RWPE2 (cell line): ENCODE results near the gene MATCAP1.

ENCODE experiments used
- ATAC-seq: fragments of 200-7000 bp; cut with Tn5 transposase; 3 replicates; pipeline ENCODE4 v1.9.1; 2021; ENCODE audit warnings: low read depth
- DNase-seq: peaks from one replicate; pipeline ENCODE4 v3.0.0-alpha.2; 2020; ENCODE audit warnings: low spot score
- H3K27ac ChIP-seq: fragments of 450-650 bp; 2 replicates; pipeline ENCODE4 v1.5.1; 2017; ENCODE audit warnings: mild to moderate bottlenecking; ENCODE audit not compliant: poor library complexity, severe bottlenecking
- H3K27me3 ChIP-seq: fragments of 250-450 bp; sonication (Bioruptor Pico); 2 replicates; pipeline ENCODE4 v1.5.1; 2021; ENCODE audit warnings: mild to moderate bottlenecking, moderate library complexity; ENCODE audit not compliant: insufficient read depth, poor library complexity, severe bottlenecking
- H3K36me3 ChIP-seq: fragments of 250-450 bp; sonication (Bioruptor Pico); 2 replicates; pipeline ENCODE4 v1.5.1; 2020; ENCODE audit warnings: low read depth, mild to moderate bottlenecking, moderate library complexity
- H3K4me1 ChIP-seq: fragments of 250-450 bp; sonication (Bioruptor Pico); 2 replicates; pipeline ENCODE4 v1.5.1; 2021; ENCODE audit warnings: mild to moderate bottlenecking, moderate library complexity; ENCODE audit not compliant: insufficient read depth, poor library complexity, severe bottlenecking
- H3K4me3 ChIP-seq: fragments of 250-450 bp; sonication (Bioruptor Pico); 2 replicates; pipeline ENCODE4 v1.5.1; 2021; ENCODE audit warnings: mild to moderate bottlenecking, moderate library complexity; ENCODE audit not compliant: severe bottlenecking
- H3K9me3 ChIP-seq: fragments of 250-450 bp; sonication (Bioruptor Pico); 2 replicates; pipeline ENCODE4 v1.5.1; 2021; ENCODE audit warnings: mild to moderate bottlenecking, moderate library complexity; ENCODE audit not compliant: severe bottlenecking
- TF ChIP-seq, protein P1 (sequence below): fragments of 450-650 bp; IDR thresholded peaks from one replicate; pipeline ENCODE4 v1.5.1; 2017; ENCODE audit warnings: mild to moderate bottlenecking, moderate library complexity; ENCODE audit not compliant: poor library complexity, severe bottlenecking

MATCAP1 gene

GRCh38 chr16:67155295-67156142 is 28.2 kb downstream of the MATCAP1 start:
- Histone ChIP-seq H3K27ac (no peak overlapping the region), H3K4me3 (no peak overlapping the region), H3K36me3 (no peaks in the 10 kb centered on the region), H3K9me3 (no peaks in the 10 kb centered on the region), H3K4me1 (no peaks in the 10 kb centered on the region), H3K27me3 (no peaks in the 10 kb centered on the region)
- TF ChIP-seq, protein P1, sequence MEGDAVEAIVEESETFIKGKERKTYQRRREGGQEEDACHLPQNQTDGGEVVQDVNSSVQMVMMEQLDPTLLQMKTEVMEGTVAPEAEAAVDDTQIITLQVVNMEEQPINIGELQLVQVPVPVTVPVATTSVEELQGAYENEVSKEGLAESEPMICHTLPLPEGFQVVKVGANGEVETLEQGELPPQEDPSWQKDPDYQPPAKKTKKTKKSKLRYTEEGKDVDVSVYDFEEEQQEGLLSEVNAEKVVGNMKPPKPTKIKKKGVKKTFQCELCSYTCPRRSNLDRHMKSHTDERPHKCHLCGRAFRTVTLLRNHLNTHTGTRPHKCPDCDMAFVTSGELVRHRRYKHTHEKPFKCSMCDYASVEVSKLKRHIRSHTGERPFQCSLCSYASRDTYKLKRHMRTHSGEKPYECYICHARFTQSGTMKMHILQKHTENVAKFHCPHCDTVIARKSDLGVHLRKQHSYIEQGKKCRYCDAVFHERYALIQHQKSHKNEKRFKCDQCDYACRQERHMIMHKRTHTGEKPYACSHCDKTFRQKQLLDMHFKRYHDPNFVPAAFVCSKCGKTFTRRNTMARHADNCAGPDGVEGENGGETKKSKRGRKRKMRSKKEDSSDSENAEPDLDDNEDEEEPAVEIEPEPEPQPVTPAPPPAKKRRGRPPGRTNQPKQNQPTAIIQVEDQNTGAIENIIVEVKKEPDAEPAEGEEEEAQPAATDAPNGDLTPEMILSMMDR, result peak; percentile 98
- peak; percentile 59 for ATAC-seq
- peak; percentile 55 for DNase-seq

DNA sequence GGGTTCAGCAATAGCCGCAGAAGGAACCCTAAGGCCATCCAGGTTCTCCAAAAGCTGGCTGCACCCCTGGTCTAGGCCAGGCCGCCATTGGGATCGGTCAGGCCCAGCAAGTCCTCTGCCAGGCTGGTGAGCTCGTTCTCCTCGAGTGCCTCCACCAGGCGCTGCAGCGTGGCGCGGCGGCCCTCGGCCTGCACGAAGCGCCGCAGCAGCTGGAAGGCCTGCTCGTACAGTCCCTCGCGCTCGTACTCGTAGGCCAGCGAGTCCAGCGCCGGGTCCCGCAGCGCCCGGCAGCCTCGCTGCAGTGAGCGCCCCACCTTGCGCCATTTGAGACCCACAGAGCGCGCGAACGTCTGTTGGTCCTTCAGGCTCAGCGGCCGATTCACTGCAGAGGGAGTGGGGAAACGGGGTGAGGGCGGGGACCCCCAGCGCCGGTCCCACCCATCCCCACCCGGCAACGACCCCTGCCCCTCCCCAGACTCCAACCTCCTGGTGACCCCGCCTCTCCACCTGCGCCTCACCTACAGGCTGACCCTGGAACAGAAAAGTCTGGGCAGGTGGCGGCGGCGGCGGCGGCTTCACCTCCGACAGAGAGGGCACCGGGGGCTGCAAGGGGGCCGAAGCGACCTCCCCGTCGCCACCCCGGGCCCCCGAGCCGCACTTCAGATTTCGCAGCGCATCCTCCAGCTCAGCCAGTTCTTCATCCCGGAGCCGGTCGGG is 29.0 kb downstream of the MATCAP1 start:
- ATAC-seq, result no peak
- Histone ChIP-seq H3K4me1 (no peaks in the 10 kb centered on the region), H3K27me3 (no peaks in the 10 kb centered on the region), H3K27ac (no peak overlapping the region), H3K36me3 (no peaks in the 10 kb centered on the region), H3K9me3 (no peaks in the 10 kb centered on the region), H3K4me3 (no peak overlapping the region)
- TF ChIP-seq, protein P1, result no peak
- peak; percentile 64 for DNase-seq

- ATAC-seq (no peak), DNase-seq (peak; percentile 28)
- TF ChIP-seq, protein P1, result no peak
- Histone ChIP-seq H3K27me3 (no peaks in the 10 kb centered on the region), H3K4me1 (no peaks in the 10 kb centered on the region), H3K9me3 (no peaks in the 10 kb centered on the region), H3K27ac (peak overlapping the region; percentile 42), H3K4me3 (no peak overlapping the region), H3K36me3 (peaks cover 16% of the 10 kb centered on the region)
These were observed 32.2 kb downstream of the MATCAP1 start for GRCh38 chr16:67151431-67152097.

DNA sequence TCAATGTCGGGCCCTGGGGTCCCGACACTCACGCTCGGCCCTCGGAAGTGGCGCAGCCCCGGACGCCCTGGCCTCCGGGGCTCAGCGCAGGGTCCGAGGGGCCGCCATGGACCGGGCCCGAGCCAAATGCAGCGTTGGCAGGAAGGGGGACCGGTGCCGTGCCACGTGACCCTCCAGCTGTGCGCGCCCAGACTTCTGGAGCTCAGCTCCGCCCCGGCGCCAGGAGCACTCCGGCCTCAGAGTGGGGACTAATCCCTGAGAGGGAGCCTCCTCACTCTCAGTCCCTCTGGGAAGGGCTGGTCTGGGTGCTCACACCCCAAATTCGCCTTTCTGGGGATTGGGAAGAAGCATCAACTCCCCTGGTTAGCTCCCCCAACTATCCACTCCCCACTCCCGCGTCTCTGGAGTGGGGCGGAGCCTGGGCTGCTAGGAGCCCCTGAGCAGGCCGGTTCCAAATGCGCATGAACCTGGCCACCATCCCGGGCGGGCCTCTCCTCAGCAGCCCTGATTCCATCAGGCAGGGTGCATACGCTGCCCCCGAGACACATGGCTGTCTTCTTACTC is 32.8 kb downstream of the MATCAP1 start, which contains the start of gene B3GNT9:
Gene B3GNT9, minus strand, starts transcription at position 166 of the 564 bp plus-strand sequence. CDS start 513 bp downstream, outside the sequence.
- ATAC-seq (peak; percentile 67), DNase-seq (no peak)
- H3K27me3 ChIP-seq, result no peaks in the 10 kb centered on the region
- H3K4me3 ChIP-seq, result peak within 1 kb of the TSS; percentile 57
- TF ChIP-seq, protein P1, result no peak
- H3K9me3 ChIP-seq, result no peaks in the 10 kb centered on the region
- peak within 1 kb of the TSS; percentile 42 for H3K27ac ChIP-seq
- H3K36me3 ChIP-seq, result peaks cover 22% of the 10 kb centered on the region
- H3K4me1 ChIP-seq, result no peaks in the 10 kb centered on the region
